Panc1 (cell line): Measurements from ENCODE around the gene PTPRO. TPM values are rescaled to one million over a fixed set of nuclear protein-coding genes. Genes with fewer than 3 reads are reported as not detected.

Experiments used
- ATAC-seq: fragments of 200-7000 bp; cut with Tn5 transposase; 2 replicates; pipeline ENCODE4 v1.9.1; 2020; ENCODE audit warnings: mild to moderate bottlenecking, moderate library complexity
- BruUV-seq: library from RNA; stranded (reverse); fragments of 400-500 nt; replicated peaks from 2 replicates; lab custom pipeline; 2021; lab: Mats Ljungman, UMichigan
- CTCF ChIA-PET: fragments of 300-600 bp; sonication (Branson Sonifier 250); formaldehyde crosslinking; loops from one replicate; lab custom pipeline; 2022; ENCODE audit warnings: antibody characterized with exemption; lab: Charles Lee
- POLR2A ChIA-PET: fragments of 300-600 bp; sonication (Branson Sonifier 250); formaldehyde crosslinking; loops from one replicate; lab custom pipeline; 2022; ENCODE audit warnings: antibody characterized with exemption; lab: Charles Lee
- DNase-seq: peaks from one replicate; pipeline ENCODE4 v3.0.0-alpha.2; 2010; ENCODE audit warnings: low read depth, low spot score
- H3K27ac ChIP-seq: 2 replicates; pipeline ENCODE4 v1.5.1; 2011; ENCODE audit warnings: mild to moderate bottlenecking, low read length, inconsistent platforms
- H3K27me3 ChIP-seq: fragments of 200-500 bp; sonication (Bioruptor generic); 2 replicates; pipeline ENCODE4 v1.6.0; 2014; ENCODE audit warnings: low read length, inconsistent platforms; ENCODE audit not compliant: control insufficient read depth, insufficient read depth
- H3K36me3 ChIP-seq: fragments of 200-500 bp; sonication (Bioruptor generic); 2 replicates; pipeline ENCODE4 v1.5.1; 2014; ENCODE audit warnings: inconsistent platforms, mild to moderate bottlenecking, low read length, moderate library complexity; ENCODE audit not compliant: control insufficient read depth, insufficient read depth
- H3K4me1 ChIP-seq: 2 replicates; pipeline ENCODE4 v1.5.1; 2011; ENCODE audit warnings: inconsistent platforms, mild to moderate bottlenecking, low read length, moderate library complexity; ENCODE audit not compliant: control insufficient read depth, insufficient read depth
- H3K4me3 ChIP-seq, 2 experiments: 2 replicates each; pipeline ENCODE4 v1.5.1; 2011 to 2012; ENCODE audit warnings: low read depth in 2 of 2, low read length in 2 of 2, mild to moderate bottlenecking in 2 of 2, inconsistent platforms in 1 of 2, moderate library complexity in 1 of 2
- H3K9me3 ChIP-seq: fragments of 200-500 bp; sonication (Bioruptor generic); 2 replicates; pipeline ENCODE4 v1.5.1; 2014; ENCODE audit warnings: low read depth, mild to moderate bottlenecking, inconsistent platforms, low read length, moderate library complexity; ENCODE audit not compliant: control insufficient read depth, insufficient read depth
- CTCF ChIP-seq: fragments of 450-650 bp; IDR thresholded peaks from 2 replicates; pipeline ENCODE4 v1.5.1; 2017; ENCODE audit warnings: mild to moderate bottlenecking
- POLR2AphosphoS5 ChIP-seq: IDR thresholded peaks from 2 replicates; pipeline ENCODE4 v1.6.1; 2012; ENCODE audit warnings: mild to moderate bottlenecking, low read depth, low read length, moderate library complexity
- SIN3A ChIP-seq: IDR thresholded peaks from 2 replicates; pipeline ENCODE4 v1.6.1; 2012; ENCODE audit warnings: low read depth, mild to moderate bottlenecking, low read length, moderate library complexity, borderline replicate concordance; ENCODE audit not compliant: insufficient read depth
- TCF7L2 ChIP-seq: IDR thresholded peaks from 2 replicates; pipeline ENCODE4 v1.6.1; 2011; ENCODE audit warnings: mild to moderate bottlenecking, low read depth, low read length, inconsistent platforms
- in situ Hi-C: cut with HindIII; loops from 2 replicates; pipeline ENCODE4 v1.10.0; 2016; ENCODE audit warnings: low sequenced_read_pairs, low pct_unique_long_range_greater_than_20kb
- intact Hi-C: fragments of 100-400 bp; cut with micrococcal nuclease; formaldehyde crosslinking; loops from one replicate; pipeline ENCODE4 v1.10.0; 2022; ENCODE audit not compliant: unreplicated experiment
- total RNA-seq: library from RNA; stranded (reverse); gene quantifications from one replicate; pipeline ENCODE4 v1.2.1, GENCODE V29; 2021; ENCODE audit not compliant: unreplicated experiment
- TF ChIP-seq, protein P1 (sequence below), 2 experiments: IDR thresholded peaks; 2 replicates each; pipeline ENCODE4 v1.6.1; 2011 to 2012; ENCODE audit warnings: low read depth in 2 of 2, control low read depth in 1 of 2, low read length in 1 of 2, mild to moderate bottlenecking in 1 of 2, moderate library complexity in 1 of 2; ENCODE audit not compliant: insufficient read depth in 1 of 2

PTPRO gene
- total RNA-seq, 1 experiment from 2014 or later = not detected

- ATAC-seq = no peak
- CTCF ChIA-PET = no interaction called here
- in situ Hi-C loops = no loop called here
Measured at GRCh38 chr12:15525441-15525840, 203.1 kb downstream of the PTPRO start.

GRCh38 chr12:15526033-15526432 is 203.7 kb downstream of the PTPRO start:
- ATAC-seq = no peak
- DNase-seq = no peak
- intact Hi-C loops (no loop called here), in situ Hi-C loops (no loop called here)
- Histone ChIP-seq H3K27ac (no peak overlapping the region), H3K36me3 (no peaks in the 10 kb centered on the region), H3K4me3 (no peak overlapping the region), H3K9me3 (no peaks in the 10 kb centered on the region), H3K27me3 (no peaks in the 10 kb centered on the region), H3K4me1 (no peaks in the 10 kb centered on the region)
- ChIA-PET CTCF (no interaction called here), POLR2A (no interaction called here)
- BruUV-seq = no TSS peak
- TF ChIP-seq TCF7L2 (no peak), POLR2AphosphoS5 (no peak), CTCF (no peak), SIN3A (no peak)
- TF ChIP-seq, protein P1, sequence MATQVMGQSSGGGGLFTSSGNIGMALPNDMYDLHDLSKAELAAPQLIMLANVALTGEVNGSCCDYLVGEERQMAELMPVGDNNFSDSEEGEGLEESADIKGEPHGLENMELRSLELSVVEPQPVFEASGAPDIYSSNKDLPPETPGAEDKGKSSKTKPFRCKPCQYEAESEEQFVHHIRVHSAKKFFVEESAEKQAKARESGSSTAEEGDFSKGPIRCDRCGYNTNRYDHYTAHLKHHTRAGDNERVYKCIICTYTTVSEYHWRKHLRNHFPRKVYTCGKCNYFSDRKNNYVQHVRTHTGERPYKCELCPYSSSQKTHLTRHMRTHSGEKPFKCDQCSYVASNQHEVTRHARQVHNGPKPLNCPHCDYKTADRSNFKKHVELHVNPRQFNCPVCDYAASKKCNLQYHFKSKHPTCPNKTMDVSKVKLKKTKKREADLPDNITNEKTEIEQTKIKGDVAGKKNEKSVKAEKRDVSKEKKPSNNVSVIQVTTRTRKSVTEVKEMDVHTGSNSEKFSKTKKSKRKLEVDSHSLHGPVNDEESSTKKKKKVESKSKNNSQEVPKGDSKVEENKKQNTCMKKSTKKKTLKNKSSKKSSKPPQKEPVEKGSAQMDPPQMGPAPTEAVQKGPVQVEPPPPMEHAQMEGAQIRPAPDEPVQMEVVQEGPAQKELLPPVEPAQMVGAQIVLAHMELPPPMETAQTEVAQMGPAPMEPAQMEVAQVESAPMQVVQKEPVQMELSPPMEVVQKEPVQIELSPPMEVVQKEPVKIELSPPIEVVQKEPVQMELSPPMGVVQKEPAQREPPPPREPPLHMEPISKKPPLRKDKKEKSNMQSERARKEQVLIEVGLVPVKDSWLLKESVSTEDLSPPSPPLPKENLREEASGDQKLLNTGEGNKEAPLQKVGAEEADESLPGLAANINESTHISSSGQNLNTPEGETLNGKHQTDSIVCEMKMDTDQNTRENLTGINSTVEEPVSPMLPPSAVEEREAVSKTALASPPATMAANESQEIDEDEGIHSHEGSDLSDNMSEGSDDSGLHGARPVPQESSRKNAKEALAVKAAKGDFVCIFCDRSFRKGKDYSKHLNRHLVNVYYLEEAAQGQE (IDR thresholded peaks at IDR 0.05; ENCODE audit: insufficient read depth in 1 of 2, low read depth in 2 of 2, low read length in 1 of 2) = no peak

More at GRCh38 chr12:15525441-15525840, 203.1 kb downstream of the PTPRO start:
- H3K4me1 ChIP-seq = no peaks in the 10 kb centered on the region
- no peak for DNase-seq
- H3K36me3 ChIP-seq = no peaks in the 10 kb centered on the region
- H3K9me3 ChIP-seq = no peaks in the 10 kb centered on the region
- no TSS peak for BruUV-seq
- intact Hi-C loops = no loop called here
- H3K27ac ChIP-seq = no peak overlapping the region
- POLR2A ChIA-PET = no interaction called here
- TF ChIP-seq TCF7L2 = no peak
- TF ChIP-seq, protein P1 (IDR thresholded peaks at IDR 0.05; ENCODE audit: insufficient read depth in 1 of 2, low read depth in 2 of 2, low read length in 1 of 2) = no peak
- no peak for TF ChIP-seq POLR2AphosphoS5
- TF ChIP-seq SIN3A = no peak
- no peak for TF ChIP-seq CTCF
- no peaks in the 10 kb centered on the region for H3K27me3 ChIP-seq
- H3K4me3 ChIP-seq = no peak overlapping the region
